ENCODE data around the gene HJV.

The HJV gene

DNA sequence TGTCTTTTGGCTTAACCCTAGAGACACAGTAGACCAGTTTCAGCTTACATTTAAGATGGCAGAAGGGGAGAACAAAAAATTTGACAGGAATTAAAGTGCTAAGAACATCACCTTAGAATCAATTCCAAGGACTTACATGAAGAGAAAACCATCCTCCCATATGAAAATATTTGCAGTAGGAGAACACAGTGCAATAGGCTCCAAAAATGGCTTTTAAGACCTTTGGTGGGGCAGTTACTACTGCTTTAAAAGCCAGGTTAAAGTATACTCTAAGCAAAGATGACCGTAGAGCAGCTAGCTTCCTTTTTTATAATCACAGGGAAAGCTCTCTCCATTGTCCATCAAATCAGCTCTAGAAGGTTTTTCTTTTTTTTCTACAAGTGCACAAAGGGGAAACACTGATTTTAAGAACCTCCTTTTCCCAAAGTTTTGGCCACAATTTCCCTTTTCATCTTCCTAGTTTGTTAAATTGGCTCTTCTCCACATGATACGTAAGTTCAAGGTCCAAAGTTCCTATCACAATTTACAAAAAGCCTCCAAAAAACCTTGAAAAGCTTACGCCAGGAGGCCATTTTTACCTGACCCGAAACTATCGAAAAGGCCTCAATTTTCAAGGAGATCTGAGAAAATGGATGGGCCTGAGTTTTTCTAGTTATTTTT, 28.4 kb downstream of the HJV start:
- DNase-seq (ENCODE audit: low spot score), result no peak

DNA sequence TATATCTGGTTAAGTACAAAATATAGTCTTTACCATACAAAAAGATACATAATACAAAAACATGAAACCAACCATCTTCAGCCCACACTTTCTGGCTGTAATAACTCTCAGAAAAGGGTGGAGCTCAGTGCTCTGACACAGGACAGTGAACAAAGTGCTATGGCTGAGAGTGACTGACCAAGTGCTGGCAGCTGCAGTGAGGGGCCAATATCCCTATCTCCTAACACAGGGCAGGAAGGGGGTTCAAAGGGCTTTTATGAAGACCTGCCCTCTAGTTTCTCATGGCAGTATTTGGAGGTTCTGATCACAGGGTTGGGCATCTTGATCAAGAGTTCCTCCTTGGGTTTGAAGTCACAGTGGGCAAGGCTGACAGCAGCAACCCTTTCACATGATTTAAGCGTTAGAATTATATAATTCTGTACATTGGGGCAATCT, 29.0 kb downstream of the HJV start:
- DNase-seq (ENCODE audit: low spot score), result no peak

DNA sequence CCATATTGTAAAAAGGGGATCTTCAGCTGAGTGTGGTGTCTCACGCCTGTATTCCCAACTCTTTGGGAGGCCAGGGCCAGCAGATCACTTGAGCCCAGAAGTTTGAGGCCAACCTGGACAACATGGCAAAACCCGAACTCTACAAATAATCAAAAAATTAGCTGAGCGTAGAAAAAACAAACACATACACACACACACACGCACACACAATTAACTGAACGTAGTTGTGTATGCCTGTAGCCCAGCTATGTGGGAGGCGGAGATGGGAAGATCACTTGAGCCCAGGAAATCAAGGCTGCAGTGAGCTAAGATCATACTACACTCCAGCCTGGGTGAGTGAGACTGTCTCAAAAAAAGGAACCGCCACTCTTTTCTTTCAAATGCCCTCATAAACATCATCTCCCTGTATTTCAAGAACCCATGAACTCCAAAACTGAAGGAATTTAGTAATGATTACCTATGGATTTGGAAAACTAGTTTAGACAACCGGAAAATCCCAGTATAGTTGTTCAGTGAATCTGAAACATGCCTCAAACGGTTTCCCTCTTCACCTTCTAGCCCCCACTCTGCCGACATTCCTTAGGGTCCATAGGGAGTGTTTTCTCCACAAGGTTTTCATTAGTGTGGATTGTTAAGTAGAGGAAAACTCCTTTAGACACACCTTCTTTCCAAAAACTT, 29.7 kb downstream of the HJV start:
- DNase-seq (ENCODE audit: low spot score), result no peak

DNA sequence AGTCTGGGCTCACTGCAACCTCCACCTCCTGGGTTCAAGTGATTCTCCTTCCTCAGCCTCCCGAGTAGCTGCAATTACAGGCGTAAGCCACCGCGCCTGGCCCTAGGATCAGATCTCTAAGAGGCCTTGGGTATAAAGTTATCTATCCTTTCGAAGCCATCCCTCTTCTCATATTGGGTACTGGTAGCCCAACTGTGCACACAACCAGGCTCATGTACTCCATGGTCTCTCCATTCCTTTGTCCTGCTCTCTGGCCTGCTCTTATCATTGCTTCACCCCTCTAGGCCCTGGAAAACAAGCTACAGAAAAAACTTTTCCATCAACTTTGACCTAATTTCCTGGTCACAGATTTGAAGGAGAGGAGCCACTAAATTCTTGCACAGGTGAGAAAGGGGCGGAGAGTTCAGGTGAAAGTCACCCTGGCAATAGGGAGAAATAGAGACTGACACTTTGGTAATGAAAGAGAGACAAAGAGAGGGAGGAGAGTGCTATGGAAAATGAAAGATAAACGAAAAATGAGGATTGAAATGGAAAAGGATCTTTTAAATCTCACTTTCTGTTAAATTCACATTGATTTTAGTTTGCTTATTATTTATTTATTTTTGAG, 31.2 kb downstream of the HJV start:
- no peak for DNase-seq (ENCODE audit: low spot score)

DNA sequence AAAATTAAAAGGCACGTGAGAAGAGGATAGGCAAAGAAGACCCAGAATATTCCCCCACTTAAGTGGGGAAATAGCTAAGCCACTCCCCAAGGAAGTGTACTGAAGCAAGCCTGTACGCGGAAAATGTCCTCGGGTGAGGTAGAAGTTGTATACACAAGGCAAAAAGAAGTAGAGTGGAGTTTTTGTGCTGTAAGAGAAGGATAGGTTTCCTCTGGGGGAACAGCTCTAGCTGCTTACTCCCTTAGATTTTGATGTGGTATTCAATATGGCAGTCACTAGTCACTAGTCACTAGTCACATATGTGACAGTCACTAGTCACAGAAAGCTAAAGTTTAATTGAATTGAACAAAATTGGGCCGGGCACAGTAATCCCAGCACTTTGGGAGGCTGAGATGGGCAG, 32.8 kb downstream of the HJV start:
- DNase-seq (ENCODE audit: low spot score), result no peak

DNA sequence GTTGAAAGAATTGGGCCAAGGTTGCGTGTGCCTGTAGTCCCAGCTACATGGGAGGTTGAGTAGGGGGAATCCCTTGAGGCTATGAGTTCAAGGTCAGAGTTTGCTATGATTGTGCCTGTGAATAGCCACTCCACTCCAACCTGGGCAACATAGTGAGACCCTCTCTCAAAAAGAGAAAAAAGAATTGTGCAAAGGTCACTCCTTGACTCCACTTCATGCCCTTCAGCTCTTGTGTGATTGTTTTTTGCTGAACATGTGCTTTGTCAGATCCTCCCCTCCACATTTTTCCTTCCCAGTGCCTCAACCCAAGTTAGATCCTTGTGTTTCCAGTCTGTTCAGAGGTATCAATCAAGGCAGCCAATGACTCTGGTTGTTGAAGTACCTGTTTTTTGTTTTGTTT, 33.6 kb downstream of the HJV start:
- DNase-seq (ENCODE audit: low spot score), result no peak

DNA sequence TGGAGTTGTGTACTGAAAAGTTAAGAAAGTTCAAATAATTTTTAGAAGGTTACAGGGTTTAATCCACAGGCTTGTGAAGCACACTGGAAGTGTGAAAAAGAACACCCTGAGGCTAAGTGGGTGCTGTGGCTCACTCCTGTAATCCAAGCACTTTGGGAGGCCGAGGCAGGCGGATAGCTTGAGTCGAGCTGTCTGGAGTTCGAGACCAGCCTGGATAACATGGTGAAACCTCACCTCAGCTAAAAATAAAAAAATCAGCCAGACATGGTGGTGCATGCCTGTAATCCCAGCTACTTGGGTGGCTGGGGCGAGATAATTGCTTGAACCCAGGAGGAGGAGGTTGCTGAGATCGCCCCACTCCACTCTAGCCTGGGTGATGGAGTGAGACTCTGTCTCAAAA, 35.0 kb downstream of the HJV start:
- DNase-seq (ENCODE audit: low spot score), result no peak

DNA sequence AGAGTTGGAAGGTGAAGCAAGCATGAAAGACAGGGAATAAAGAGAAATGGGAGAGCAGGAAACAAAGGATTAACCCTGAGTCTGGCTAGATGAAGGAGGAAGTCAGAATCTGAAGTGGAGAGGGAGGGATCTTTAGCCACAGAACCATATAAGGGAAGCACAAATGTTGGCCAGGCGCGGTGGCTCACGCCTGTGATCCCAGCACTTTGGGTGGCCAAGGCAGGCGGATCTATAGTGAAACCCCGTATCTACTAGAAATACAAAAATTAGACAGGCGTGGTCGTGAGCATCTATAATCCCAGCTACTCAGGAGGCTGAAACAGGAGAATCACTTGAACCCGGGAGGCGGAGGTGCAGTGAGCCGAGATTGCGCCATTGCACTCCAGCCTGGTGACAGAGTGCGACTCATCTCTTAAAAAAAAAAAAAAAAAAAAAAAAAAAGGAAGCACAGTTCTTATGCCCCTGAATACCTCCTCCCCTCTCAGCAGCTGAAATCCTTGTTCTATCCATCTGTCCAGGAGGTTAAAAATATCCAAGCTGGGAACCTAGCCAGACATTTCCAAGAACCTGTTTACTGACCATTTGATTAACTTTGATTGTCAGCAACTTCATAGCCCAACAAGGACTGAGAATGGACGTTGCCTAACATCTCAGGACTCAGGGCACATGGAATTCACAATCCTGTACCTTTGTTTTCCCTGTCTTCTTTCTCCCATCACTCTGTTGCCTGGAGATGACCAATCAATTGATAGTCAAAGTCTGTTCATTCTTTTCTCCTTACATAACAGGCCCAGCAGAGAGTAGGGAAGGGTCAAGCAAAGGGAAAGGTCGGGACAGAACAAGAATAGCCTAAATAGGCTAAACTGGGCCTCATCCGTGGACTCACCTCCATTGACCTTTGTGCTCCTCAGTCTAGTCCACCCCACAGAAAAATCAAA, 35.8 kb downstream of the HJV start:
- DNase-seq (ENCODE audit: low spot score), result no peak

DNA sequence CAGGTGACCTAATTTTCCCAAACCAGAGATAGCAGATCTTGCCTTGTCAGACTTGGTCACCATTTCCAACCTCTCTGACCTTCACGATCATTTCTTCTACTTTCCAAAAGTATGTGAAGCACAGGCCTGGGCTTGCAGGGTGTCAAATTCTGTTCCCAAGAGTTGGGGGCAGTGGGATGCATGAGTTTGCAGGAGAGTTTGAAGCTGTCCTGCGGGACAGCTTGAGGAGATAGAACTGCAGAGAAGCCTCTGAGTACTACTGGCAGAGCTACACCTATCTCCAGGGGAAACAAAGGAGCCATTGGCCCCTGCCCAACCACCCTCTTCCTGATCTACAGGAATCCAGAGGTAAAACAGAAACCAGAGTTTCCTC, 36.4 kb downstream of the HJV start:
- no peak for DNase-seq (ENCODE audit: low spot score)

DNA sequence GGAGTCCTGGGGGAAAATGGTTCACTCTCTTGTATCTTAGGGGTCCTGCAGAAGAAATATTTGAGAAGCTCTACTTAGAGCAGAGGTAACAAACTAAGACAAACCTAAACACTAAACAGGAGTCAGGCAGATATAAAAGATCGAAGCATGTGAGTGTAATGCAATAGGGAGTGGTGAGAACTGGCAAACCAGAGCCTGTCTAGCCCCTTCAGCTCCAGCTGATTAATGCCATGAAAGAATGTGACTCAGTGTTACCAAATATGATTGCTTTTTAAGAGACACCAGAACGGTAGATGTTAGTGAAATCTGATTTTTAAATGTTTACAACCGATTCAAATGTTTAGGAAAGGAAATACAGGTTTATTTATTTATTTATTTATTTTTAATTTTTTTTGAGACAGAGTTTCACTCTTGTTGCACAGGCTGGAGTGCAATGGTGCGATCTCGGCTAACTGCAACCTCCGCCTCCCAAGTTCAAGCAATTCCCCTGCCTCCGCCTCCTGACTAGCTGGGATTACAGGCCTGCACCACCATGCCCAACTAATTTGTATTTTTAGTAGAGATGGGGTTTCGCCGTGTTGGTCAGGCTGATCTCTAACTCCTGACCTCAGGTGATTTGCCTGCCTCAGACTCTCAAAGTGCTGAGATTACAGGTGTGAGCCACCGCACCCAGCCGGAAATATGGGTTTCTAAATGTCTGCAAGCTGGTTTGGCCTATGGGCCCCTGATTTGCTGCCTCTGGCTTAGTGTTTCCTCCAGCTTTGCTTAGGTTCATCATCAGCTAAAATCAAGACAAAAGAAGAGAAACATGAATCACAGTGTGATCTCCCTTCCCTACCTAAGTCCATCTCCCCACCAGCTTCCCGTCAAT, 37.3 kb downstream of the HJV start:
- DNase-seq (ENCODE audit: low spot score), result no peak

DNA sequence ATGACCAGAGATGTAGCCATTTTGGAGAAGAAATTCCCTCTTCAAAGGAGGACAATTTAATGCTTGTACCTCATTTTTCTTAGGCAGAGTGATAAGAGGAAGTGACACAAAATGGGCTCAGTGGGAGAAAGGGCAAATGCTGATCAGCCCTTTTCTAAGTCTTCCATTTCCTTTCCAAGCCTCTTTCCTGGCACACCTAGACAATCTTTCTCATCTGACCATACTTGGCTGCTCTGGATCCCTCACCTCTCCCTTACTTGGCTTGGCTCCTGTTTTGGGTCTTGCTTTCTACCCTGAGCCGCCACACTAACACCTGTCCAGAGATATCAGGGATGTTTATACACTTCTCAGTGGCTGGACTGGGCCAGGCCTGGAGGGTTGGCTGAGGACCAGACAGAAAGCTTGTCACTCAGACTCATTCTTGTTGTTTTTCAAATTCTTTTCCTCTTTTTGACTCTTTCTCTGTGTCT, 38.3 kb downstream of the HJV start:
- no peak for DNase-seq (ENCODE audit: low spot score)

DNA sequence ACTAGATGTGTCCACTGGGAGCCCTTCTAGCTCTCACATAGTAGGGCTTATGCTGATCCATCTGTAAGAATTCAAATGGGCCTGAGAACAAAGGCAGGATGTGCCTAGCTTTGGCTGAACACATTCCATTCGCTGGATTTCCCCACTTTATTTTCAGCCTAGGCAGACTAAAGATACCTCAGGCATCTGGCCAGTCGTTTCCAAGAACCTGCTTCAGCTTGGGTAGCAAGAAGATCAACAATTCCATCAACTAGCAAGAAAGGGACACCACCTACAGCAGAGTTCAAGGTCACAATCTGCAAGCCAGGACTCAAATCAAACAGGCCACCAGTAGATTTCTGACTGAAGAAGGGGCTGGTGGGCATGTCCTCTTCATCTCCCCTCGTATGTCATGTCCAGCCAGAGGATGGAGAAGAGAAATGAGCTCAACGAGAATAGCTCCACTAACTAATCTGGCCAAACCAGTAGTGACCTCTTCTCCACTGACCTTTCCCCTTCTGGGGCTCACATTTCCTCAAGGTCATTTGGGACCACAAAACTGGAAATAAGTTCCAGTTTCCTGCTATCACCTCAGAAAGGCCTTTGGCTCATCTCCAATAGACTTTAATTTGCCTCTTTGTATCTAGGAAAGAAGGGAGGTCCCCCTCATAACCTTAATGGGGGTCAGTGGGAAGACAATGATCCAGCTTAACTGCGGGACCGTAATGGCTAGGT, 39.4 kb downstream of the HJV start:
- no peak for DNase-seq (ENCODE audit: low spot score)

DNA sequence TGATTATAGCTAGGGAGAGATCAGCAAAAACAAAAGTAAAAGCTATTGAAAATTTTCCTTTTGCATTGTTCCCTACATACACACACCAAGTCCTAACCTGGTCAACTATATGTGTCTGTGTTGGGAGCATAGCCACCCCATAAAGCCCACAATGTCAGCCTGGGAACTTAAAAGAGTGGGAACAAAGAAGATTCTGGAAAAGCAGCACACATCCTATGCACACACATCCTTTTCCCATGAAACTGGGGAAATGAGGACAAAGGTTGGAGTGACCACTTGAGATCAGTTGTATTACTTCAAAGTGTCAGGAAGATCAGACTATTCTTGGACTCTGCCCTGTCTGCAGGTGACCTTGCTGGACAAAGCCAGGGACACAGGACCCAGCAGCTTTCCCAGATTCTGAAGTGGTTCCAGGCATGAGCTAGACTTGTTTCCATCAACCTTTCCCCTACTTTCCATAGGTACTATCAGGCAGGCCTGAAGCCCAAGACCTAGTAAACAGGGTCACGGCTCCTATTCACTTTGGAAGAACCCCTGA, 41.0 kb downstream of the HJV start:
- no peak for DNase-seq (ENCODE audit: low spot score)

DNA sequence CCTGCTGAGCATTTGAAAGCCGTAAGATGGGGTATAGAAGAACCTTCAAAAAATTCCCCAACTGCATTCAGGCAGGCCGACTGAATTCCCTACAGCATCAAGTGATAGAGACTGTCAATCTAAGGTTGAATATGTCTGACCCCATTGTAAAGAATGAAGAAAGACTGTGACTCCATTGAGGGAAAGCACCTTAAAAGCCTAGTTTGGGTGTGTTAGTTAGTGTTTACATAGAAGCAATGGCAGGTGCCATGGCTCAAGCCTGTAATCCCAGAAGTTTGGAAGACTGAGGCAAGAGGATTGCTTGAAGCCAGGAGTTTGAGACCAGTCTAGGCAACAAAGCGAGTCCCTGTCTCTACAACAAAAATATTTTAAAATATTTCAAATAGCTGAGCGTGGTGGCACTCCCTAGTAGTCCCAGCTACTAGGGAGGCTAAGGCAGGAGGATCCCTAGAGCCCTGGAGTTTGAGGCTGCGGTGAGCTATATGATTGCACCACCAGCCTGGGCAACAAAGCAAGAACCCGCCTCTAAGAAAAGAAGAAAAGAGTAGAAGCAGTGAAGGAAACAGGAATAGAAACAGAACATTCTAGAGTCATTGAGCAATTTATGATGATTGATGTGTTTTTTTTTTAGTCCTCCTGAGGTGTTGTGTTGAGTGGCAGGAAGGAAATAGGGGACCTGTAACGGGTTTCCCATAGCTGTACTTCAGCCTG, 41.6 kb downstream of the HJV start:
- no peak for DNase-seq (ENCODE audit: low spot score)

DNA sequence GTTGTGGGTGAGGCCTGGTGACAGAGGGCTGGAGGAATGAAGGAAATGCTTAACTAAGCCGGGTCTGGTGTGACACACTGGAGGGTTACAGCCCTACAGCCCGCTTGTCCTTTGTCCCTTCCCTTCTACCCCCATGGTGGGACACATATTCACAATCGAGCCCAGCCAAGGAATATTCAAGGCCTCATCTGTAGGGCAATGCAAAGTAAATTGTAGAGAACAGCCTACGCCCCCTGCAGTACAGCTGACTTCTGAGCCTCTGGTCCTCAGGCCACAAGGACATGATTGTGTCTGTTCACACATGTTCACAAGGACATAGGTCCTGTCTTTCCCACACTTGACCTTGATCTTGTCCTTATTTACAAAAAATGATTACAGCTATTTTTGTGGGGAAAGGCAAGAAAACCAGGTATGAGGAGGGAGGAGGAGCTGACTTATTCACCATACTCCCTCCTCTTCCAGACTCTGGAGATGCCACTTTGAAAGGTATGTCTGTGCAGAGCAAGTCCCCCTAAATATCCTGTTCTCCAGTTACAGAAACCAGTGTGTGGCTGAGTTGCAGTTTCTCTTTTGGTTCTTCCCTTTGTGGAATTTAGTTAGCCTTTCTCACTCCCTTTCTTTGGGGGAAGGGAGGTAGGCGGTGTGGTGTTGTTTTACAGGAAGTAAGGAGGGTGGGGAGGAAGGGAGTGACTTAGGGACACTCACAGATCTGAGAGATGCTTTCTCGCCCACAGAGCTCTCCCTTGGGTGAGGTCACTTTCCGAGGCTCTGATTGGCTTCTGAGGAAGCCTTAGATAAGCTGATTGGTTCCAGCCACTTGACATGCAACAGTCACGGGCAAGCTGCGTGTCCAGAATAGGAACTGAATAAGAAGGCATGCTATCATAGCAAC, 42.4 kb downstream of the HJV start:
- peak; percentile 94 for DNase-seq (ENCODE audit: low spot score)

DNA sequence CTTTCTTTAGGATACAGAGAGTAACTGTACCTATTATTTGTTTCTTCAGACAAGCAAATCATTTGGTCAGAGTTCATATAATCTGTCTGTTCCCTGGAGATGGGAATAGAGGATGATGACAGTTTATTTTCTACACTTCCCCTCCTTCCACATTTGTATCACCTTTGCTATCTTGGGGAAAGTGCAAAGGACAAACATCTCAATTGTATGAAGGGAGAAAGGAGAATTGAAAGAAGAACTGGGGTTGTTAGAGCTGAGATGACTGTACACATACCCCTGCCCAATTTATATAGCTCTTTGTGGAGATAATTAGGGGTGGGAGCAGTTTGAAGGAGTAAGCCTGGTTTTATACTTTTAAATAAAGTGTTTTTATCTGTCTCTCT, 43.1 kb downstream of the HJV start:
- DNase-seq (ENCODE audit: low spot score), result no peak

DNA sequence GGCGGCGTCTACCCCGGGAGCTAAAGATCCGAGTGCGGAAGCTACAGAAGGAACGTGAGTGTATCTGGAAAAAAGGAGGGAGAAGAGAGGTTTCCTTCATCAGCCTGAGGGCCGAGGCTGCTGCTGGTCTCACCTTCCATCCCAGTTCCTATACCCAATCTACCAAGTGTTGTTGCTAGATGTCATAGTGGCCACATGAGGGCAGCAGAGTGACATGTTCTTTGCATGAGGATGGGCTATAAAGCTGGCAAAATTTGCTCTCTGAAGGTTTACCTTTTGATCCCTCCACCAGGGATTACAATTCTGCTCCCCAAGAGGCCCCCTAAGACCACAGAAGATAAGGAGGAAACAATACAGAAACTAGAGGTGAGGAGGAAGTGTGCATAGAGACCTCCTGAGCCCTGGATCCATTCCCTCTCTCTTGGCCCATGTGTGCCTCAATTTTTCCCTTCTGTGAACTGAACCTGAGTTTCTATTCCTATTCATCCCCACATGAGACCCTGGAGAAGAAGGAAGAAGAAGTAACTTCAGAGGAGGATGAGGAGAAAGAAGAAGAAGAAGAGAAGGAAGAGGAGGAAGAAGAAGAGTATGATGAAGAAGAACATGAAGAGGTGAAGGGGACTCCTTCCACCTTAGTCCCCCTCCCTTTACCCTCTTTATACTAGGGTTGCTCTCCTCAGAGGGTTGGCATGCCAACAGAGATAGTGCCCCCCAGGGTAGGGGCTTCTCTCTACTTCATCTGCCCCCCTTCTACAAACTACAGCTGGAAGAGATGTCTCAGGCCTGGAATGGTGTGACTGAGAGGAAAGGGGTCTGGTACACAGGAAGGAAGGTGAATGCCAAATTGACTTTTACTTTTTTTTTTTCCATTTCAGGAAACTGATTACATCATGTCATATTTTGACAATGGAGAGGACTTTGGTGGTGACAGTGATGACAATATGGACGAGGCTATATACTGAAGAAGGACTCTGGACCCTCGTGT, 43.8 kb downstream of the HJV start:
- peak; percentile 77 for DNase-seq (ENCODE audit: low spot score)

DNA sequence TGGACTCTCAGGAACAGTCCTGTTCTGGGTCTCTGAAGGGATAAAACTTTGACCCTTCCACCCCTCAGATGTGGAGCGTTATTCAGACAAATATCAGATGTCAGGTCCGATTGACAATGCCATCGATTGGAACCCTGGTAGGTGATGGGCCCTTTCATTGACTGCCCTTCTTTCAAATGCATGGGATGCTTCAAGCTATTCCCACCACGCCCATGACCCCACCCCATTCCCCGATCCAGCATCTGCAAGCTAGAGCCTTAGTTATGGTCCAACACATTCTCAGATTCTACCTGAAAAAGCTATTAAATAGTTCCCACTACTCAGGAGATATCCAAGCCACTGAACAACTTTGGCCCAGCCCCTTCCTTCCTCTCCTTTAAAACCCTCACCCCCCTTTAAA, 44.5 kb downstream of the HJV start:
- DNase-seq (ENCODE audit: low spot score), result no peak

Data from GM03348 (cell line).